HG03565 (cell line): ENCODE measurements around the gene ACER3.
"Not testable (repeated sequence)": the region's sequence is repeated elsewhere in the genome, so short reads cannot be mapped to it uniquely, and the experiment has no call there.

Source experiments
- ATAC-seq: cut with Tn5 transposase; IDR thresholded peaks from one replicate; pipeline ENCODE4 v1.9.1; 2021; ENCODE audit warnings: mild to moderate bottlenecking, moderate library complexity; ENCODE audit not compliant: unreplicated experiment

ACER3 gene

DNA sequence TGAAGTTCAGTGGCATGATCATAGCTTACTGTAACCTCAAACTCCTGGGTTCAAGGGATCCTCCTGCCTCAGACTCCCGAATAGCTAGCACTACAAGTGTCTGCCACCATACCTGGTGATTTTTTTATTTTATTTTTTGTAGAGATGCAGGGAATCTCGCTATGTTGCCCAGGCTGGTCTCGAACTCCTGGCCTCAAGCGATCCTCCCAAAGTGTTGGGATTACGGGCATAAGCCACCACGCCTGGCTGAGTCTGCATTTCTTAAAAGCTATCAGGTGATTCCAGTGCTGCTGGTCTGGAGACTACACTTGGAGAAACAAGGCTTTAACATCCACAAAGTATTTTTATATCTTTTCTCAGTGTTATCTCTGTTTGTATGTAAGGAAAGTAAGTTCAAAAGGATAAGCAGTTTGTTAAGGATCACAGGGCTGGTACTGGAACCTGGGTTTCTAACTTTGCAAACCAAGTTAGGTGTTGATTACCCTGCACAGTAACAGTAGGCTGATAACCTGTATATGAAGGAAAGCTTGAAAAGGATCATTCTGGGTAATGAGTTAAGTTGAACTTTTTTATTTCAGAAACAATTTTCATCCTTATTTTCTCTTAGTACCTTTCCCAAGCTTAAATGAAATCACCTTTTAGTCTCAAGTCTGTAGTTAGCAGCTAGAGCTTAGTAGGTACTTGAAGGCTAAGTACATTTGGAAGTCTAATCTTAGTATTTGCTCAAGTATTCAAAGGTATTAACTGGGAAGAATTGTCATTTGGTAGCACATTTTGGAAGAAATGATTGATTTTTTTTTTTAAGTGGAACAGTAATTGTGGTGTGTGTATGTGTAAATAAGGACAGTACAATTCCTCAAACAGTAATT, 12.5 kb downstream of the ACER3 start:
- no peak for ATAC-seq

DNA sequence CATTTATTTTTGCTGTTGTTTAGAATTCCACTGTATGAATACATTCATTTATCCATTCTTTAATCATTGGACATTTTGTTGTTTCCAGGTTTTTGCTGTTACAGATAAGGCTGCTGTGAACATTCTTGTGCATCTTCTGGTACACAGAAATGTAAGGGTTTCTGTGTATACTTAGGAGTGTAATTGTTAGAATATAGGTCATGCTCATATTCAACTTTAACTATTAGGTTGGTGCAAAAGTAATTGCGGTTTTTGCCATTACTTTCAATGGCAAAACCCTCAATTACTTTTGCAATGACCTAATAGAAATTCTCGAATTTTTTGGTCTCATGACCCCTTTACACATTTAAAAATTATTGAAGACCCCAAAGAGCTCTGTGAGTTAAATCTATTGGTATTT, 17.3 kb downstream of the ACER3 start:
- ATAC-seq, result no peak

DNA sequence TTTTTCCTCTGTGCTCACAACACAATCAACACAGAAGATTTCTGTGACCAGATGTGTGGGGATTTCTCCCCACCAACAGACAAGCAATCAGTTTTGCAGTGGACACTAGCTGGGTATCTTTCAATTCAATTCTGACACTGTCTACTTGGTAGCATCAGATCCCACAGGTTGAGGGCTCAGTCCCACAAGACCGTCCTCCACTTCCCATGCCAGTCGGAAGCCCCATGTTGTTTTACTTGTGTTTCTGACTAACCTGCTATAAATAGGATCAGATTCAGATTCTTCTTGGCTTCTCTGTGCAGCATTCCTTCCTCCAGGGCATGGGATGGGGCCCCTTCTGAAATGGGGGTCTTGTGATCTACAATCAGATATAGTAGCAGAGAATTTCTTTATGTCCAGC, 19.6 kb downstream of the ACER3 start:
- ATAC-seq, result no peak

DNA sequence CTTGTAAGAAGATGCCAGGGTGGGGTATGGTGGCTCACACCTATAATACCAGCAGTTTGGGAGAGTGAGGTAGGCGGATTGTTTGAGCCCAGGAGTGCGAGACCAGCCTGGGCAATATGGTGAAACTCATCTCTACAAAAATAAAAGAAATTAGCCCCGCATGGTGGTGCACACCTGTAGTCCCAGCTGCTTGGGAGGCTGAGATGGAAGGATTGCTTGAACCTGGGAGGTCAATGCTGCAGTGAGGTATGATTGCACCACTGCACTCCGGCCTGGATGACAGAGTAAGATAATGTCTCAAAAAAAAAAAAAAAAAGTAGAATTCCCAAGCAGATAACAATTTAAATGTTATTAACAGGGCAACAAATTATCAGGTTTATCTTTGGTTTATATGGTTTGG, 20.2 kb downstream of the ACER3 start:
- ATAC-seq, result no peak

DNA sequence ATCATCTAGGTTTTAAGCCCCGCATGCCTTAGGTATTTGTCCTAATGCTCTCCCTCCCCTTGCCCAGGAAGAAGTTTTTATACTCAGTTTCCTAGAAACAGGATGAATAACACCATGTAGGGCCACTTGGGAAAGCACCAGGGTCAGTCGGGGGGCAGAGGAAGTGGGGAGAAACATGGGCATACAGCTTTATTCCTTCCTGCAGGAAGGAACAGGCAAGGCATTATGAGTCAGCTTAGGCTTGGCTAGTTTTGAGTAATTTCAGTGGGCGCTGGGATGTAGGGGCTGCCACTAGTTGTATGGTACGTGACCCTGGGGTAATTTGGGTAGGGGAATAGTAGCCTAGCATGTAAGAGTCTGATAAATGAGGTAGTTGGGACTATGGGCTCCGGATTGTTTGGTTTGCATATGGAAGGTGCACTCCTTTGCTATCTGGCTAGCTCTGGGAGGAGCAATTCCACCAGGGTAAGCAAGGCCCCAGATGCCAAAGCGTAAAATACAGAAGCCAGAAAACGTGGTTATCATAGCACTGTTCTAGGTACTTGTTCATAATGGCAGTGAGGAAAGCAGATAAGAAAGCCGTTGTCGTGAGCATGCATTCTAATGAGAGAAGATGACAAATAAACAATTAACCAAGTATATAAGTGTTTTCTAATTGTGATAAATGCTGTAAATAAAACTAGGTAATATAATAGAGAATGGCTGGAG, 24.8 kb downstream of the ACER3 start:
- ATAC-seq, result no peak

DNA sequence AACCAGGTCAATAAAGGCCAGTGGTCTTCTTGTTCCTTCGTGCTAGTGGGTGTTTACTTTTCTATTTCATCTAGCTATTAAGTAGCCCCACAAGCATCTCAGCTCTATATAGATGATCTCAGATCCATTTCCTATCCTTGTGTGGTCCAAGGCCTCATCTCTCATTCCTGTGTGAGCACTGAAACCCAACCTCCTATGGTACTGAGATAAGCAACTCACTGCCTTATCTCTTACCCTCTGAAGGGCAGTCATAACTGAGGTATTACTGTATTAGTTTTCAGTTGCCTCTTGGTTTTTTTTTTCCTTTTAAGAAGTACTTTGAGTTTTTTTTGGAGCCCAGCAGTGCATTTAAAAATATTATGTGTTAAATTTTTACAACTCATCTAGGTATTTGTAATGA, 28.3 kb downstream of the ACER3 start:
- ATAC-seq, result no peak

DNA sequence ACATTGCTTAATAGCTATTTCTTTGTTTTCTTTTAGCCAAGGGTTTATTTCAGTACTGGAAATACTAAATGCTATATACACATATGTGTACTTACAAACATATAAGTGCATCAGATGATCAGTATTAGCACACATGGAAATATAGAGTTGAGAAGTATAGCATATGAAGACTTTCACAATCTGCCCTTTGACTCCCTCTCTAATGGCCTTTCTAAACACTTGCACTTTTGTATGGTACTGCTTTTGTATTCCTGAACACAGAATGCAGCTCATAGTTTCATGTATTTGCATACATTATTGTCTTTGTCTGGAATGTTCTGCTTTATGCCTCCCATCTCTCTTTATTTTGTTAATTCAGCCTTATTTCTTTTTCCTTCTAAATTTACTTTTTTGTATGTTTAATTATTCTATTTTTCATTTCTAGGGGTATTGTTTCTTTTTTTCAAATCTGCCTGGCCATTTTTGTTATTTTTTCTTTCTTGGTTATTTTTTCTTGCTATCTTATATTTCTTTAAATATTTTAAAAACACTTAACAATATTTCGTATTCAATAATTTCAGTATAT, 28.8 kb downstream of the ACER3 start:
- no peak for ATAC-seq

DNA sequence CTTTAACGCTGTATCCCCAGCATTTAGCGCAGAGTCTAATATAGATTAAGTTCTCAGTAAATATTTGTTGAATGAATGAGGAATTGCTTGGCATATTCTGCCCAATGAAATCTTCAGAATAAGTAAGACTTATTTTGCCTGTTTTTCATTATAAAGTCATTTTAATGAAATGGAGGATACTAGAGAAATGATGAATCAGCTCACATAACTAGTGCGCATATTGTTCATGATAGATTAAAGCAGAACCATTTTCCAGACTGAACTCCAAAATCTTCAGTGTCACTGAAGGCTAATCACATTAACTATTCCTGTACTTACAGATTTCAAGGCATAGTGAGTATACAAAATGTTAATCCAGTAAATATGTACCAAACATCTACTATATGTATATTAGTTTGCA, 29.6 kb downstream of the ACER3 start:
- ATAC-seq, result no peak

DNA sequence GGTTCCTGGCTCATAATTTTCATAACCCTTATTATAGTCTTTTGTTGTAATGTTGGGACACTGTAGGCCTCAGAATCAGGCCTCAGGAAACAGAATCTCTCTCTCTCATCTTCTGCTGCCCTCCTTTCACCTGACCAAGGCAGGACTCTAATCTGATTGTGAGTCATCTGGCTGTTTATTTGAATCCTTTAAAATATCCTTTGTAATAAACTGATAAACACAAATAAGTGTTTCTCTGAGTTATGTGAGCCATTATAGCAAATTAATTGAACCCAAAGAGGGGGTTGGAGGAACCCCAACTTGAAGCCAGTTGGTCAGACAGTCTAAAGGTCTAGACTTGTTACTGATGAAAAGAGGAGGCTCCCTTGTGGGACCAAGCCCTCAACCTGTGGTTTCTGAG, 30.6 kb downstream of the ACER3 start:
- ATAC-seq, result no peak

DNA sequence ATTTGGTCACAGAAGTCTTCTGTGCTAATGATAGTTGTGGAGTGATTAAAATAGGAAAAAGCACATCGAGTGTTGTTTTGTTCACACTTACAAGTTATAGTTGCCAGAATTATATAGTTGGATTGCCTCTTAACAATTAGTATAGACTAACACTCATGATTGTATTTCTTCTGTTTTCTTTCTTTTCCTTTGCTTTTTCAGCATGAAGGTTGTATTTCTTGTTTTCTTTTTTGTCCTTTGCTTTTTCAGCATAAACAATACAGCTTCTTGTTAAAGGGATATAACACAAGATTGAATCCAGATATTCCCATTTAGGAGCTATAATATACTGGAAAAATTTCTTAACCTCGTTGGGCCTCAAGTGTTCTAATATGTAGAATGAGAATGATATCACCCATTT, 31.1 kb downstream of the ACER3 start:
- ATAC-seq, result no peak

DNA sequence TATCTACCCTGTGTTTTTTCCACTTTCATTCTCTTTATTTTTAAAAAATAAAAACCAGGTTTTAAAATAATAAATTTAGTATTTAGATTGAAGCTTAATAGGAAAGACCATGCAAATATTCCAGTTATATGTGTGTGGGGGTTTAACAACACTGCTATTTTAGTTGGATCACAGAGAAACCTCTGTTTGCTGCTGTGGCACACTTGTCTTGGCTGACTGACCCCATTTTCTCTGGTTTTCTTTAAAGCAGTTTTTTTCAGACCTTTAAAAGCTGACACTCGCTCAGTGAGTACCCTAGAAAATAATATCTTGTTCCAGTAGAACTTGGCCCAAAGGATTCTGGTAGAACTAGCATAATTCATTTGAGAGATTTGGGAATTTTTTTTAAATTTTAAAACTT, 31.6 kb downstream of the ACER3 start:
- no peak for ATAC-seq

DNA sequence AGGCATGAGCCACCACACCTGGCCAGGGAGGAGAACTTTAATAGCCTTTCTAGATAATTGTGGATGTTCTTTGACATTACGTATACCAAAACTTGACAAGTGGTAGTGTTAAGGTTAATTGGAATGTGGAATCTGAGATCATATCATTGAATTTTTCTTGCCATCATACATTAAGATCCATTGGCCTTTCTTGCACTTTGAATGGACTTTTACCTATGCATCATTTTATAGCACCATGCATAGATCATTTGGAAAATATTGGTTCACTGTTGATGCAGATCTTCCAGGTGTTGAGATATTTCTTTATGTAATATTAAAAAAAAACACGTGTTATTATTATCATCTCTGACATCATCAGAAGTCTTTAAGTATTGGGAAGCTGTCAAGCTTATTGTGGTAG, 36.5 kb downstream of the ACER3 start:
- no peak for ATAC-seq

DNA sequence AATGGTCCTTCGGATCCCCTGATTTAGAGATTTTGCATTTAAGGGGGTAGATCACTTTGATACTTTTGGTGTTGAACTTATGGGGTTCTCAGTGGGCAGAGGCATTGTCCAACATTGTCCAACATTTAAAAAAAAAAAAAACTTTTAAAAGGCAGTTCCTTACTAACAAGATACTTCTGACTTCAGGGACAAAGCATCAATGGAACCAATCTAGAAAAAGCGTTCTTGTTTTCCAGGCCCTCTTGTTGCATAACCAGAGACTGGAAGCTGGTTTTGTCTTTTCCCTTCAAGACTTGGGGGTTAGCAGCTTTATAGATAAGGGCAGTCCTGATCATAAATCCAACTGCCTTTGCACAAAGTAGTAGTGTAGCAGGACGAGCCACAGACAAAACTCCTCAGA, 40.4 kb downstream of the ACER3 start:
- no peak for ATAC-seq

DNA sequence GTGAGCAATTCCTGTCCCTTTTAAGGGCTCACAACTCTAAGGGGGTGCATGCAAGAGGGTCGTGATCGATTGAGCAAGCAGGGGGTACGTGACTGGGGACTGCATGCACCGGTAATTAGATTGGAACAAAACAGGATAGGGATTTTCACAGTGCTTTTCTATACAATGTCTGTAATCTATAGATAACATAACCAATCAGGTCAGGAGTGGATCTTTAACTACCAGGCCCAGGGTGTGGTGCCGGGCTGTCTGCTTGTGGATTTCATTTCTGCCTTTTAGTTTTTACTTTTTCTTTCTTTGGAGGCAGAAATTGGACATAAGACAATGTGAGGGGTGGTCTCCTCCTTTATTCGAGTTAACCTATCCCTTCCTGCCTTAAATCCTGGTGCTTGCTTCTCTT, 40.9 kb downstream of the ACER3 start:
- ATAC-seq, result not testable (repeated sequence)

DNA sequence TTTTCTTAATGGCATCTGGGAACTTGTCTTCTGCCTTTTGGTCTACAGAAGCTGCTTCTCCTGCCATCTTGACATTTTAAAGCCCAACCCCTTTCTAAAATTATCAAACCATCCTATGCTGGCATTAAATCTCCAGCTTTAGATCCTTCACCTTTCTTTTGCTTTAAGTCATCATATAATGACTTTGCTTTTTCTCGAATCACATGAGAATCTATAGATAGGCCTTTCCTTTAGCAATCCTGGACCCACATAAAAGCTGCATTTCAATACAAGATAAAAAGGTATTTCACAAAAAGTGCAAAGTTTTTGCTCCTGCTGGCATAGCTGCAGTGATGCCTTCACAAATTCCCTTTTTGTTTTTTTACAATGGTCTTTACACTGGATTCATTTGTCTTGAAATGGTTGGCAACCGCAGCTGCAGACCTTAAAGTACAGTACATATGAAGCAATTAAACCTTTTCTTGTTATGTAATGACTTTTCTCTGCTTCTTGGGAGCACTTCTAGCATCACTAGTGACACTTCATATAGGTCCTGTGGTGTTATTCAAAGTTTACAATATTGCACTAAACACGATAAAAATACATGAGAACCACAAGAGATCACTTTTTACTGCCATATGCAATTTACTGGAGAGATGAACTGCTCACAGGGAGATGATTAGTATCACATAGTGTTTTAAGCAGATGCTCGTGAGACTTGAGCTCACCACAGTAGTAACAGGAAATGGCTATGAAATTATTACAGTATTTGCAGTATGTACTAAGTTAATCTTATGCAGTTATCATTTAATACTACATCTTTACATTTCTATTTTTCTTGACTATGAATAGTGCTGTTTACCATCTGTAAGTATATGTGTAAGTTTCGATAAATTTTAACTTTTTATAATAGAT, 41.6 kb downstream of the ACER3 start:
- ATAC-seq, result no peak

DNA sequence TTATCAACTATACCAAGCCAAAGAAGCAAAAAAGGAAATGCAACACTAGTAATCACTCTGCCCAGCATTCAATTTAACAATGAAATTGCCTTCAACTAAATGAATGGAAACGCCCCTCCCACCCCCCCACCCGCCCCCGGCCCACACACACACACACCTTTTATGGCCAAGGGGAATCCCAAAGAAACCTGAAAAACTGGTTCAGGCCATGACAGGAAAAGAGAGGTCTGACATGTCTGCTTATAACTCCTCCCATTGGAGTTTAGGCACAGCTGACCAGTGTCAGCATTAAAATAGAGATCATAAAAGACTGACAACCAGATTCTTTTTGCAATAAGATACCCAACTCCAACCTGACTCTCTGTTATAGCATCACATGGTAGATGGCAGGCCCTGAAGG, 42.6 kb downstream of the ACER3 start:
- no peak for ATAC-seq

DNA sequence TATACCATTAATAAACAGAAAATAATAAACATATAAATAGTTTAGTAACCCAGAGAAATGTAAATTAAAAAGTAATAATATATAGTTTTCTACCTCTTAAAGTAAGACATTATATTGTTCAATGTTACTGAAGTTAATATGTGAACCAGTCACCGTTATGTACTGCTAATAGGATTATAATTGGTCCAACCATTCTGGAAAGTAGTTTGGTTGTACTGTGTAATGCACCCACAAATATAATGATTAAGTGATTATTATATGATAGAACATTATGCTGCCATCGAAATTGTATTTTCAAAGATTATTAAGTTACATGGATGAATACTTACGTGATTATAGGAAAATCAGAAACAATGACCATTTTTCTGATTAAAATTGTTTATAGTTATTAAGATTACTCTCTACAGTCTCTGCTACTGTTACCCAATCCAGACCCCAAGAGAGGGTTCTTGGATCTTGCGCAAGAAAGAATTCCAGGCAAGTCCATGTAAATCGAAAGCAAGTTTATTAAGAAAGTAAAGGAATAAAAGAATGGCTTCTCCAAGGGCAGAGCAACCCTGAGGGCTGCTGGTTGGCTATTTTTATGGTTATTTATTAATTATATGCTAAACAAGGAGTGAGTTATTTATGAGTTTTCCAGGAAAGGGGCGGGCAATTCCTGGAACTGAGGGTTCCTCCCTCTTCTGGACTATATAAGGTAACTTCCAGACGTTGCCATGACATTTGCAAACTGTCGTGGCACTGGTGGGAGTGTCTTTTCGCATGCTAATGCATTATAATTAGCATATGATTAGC, 50.1 kb downstream of the ACER3 start:
- no peak for ATAC-seq

DNA sequence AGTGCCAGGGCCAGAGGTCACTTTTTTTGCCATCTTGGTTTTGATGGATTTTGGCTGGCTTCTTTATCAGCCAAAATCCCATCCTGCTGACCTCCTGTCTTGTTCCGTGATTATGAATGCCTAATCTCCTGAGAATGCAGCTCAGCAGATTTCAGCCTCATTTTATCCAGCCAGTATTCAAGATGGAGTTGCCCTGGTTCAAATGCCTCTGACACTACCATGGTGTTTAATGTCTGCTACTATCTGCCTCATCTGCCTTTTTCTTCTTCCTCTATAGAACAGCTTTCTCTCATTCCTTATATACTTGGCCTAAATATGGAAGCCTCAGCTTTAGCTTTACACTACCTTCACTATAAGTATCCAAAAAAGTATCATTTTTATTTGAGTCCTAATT, 50.7 kb downstream of the ACER3 start:
- ATAC-seq, result no peak

DNA sequence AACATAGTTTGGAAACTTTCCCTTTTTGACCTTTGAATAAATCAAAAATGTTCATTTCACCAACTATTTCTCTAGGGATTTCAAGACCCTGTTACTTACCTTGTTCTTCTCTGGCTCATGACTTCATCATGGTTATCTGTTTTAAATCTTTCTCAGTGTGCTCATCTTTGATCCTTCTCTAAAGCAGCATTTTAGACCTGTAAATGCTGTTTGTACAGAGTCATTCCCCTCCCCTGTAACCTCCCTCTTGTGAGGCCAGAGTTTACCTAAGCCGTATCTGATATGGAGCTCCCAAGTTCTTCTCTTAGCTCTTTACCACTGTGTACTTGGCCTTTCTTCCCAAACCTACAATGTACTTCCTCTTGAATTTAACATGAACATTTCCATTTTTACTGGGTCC, 56.0 kb downstream of the ACER3 start:
- no peak for ATAC-seq

DNA sequence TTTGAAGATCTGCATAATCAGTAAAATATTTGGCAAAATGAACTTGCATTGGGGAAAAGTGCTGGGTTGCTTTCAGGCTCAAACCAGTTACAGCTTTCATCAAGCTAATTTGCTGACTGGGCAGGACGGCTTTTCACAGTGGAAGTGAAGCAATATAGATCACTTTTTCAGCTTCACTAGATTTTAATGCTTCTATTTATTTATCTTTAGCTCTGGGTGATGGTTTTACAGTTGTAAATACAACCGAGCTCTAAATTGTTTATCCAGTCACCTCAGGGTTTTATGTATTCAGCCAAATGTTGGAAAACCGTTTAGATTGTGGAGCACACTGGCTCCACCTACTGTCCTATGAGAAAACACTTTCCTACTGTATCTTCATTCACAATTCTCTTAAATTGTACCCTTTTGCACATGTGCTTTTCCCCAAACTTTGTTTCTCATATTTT, 58.2 kb downstream of the ACER3 start:
- no peak for ATAC-seq
